ENCODE results near the gene ISYNA1. TPM values are rescaled to one million over a fixed set of nuclear protein-coding genes. Genes with fewer than 3 reads are reported as not detected.

Gene ISYNA1
- total and polyA plus RNA-seq, 4 donors = 4.7 to 41.9 (median 10.1) TPM

DNA sequence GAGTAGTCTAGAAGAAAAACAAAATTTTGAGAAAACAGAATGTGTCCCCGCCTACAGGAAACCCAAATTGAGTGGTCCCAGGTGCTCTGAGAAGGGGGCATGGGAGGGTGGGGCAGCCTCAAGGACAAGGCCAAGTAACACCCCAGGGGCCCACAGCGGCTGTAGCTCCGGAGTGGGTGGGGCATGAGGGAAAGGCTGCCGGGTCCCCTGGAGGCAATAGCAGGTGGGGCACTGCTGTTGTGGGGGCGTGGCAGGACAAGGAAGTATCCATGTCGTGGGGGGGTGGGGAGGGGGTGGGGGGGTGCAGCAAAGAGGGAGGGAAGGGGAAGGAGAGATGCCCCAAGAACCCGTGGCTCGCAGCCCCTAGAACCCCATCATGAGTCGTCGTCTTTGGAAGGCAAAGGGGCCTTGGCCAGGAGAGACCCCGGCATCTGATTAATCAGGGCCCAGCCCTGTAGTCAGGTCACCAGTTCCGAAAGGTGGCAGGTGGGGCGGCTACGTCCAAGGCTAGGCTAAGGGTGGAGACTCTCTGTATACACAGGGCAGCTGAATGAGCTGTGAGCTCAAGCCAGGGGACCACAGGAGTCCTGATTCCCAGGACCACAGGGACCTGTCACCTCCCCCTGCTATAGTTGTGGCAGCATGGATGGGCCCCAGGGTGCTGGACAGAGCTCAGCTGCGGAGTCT, 7.5 kb upstream of the ISYNA1 start:
- no peak overlapping the region for H3K4me3 ChIP-seq (ENCODE audit: low read depth in 1 of 3, low read length in 3 of 3)
- no peak overlapping the region for H3K9ac ChIP-seq (ENCODE audit: low read depth in 1 of 2, low read length in 2 of 2)
- peaks cover 0 to 15% (median 12%) of the 10 kb centered on the region in 4 donors for H3K4me1 ChIP-seq (ENCODE audit: control insufficient read depth in 4 of 4, insufficient read depth in 4 of 4, low read length in 3 of 4)
- H3K27ac ChIP-seq (ENCODE audit: low read depth in 1 of 2, low read length in 2 of 2) = no peak overlapping the region
- peaks cover 12 to 51% (median 27%) of the 10 kb centered on the region in 4 donors for H3K36me3 ChIP-seq (ENCODE audit: control insufficient read depth in 4 of 4, insufficient read depth in 3 of 4, low read depth in 1 of 4, low read length in 3 of 4)
- H3K27me3 ChIP-seq (ENCODE audit: control insufficient read depth in 4 of 4, insufficient read depth in 4 of 4, low read length in 3 of 4) = no peaks in the 10 kb centered on the region
- no peak for DNase-seq (ENCODE audit: low spot score)
- no peak for TF ChIP-seq RXRA (IDR thresholded peaks at IDR 0.05)
- no peak for TF ChIP-seq MAX (IDR thresholded peaks at IDR 0.05)
- TF ChIP-seq HNF4A (conservative IDR thresholded peaks at IDR 0.05) = no peak
- no peak for TF ChIP-seq SP1 (IDR thresholded peaks at IDR 0.05)
- no peak for TF ChIP-seq JUND (IDR thresholded peaks at IDR 0.05)
- TF ChIP-seq HNF4G (IDR thresholded peaks at IDR 0.05) = no peak
- TF ChIP-seq EGR1 (IDR thresholded peaks at IDR 0.05; ENCODE audit: low read depth in 2 of 2) = no peak
- no peak for TF ChIP-seq GABPA (IDR thresholded peaks at IDR 0.05 in 1 of 2, conservative IDR thresholded peaks at IDR 0.05 in 1 of 2)
- no peak for TF ChIP-seq FOXA2 (IDR thresholded peaks at IDR 0.05)
- TF ChIP-seq ZBTB33 (IDR thresholded peaks at IDR 0.05) = no peak
- TF ChIP-seq RAD21 (IDR thresholded peaks at IDR 0.05) = no peak
- TF ChIP-seq TAF1 (conservative IDR thresholded peaks at IDR 0.05) = no peak
- no peak for TF ChIP-seq FOXA1 (IDR thresholded peaks at IDR 0.05)
- TF ChIP-seq YY1 (IDR thresholded peaks at IDR 0.05) = no peak
- TF ChIP-seq NR2F2 (IDR thresholded peaks at IDR 0.05) = no peak
- no peak for TF ChIP-seq REST (IDR thresholded peaks at IDR 0.05)
- TF ChIP-seq CTCF (IDR thresholded peaks at IDR 0.05; ENCODE audit: low read depth, low read length, missing input control) = no peak
- H3K9me3 ChIP-seq (ENCODE audit: control insufficient read depth in 4 of 4, low read length in 3 of 4) = no peaks in the 10 kb centered on the region
- 84% methylated on average over 15 of the region's 15 CpGs for WGBS

Data from liver (tissue), 9 donors.